SK-N-SH (cell line): ENCODE data around the gene MED14. TPM values are rescaled to one million over a fixed set of nuclear protein-coding genes. Genes with fewer than 3 reads are reported as not detected.

ENCODE experiments used
- CTCF ChIA-PET: fragments of 300-600, 350-600 bp; formaldehyde crosslinking; extraction: SDS; loops from one replicate; lab custom pipeline; 2021; lab: Yijun Ruan, JAX
- POLR2A ChIA-PET: fragments of 350-600 bp; sonication (Branson Sonifier 250); formaldehyde crosslinking; extraction: SDS; loops from one replicate; lab custom pipeline; 2020; ENCODE audit warnings: antibody characterized with exemption, inconsistent platforms; lab: Yijun Ruan, JAX
- DNase-seq: peaks from one replicate; pipeline ENCODE4 v3.0.0; 2012
- H2AFZ ChIP-seq: fragments of 200-600 bp; sonication (generic); 2 replicates; pipeline ENCODE4 v1.8.1; 2016; ENCODE audit warnings: antibody characterized with exemption, mild to moderate bottlenecking, low read depth
- H3F3A ChIP-seq: fragments of 200-600 bp; sonication (generic); replicated peaks from 2 replicates; pipeline ENCODE3; 2016; ENCODE audit warnings: antibody characterized with exemption, mild to moderate bottlenecking; ENCODE audit not compliant: insufficient read depth
- H3K27ac ChIP-seq, 2 experiments: fragments of 200-500 bp in 1 of 2; fragments of 200-600 bp in 1 of 2; sonication (Bioruptor generic) in 1 of 2; sonication (generic), shearing (Covaris generic) in 1 of 2; 2 replicates each; pipeline versions ENCODE4 v1.5.1 to v1.6.1; 2014 to 2016; ENCODE audit warnings: low read depth in 2 of 2, inconsistent platforms in 1 of 2, low read length in 1 of 2, mild to moderate bottlenecking in 1 of 2, mixed read lengths in 1 of 2
- H3K27me3 ChIP-seq: fragments of 200-600 bp; sonication (generic), shearing (Covaris generic); 2 replicates; pipeline ENCODE4 v1.6.1; 2016; ENCODE audit warnings: mixed run types; ENCODE audit not compliant: insufficient read depth
- H3K36me3 ChIP-seq, 2 experiments: fragments of 200-500 bp in 1 of 2; fragments of 200-600 bp in 1 of 2; sonication (Bioruptor generic) in 1 of 2; sonication (generic) in 1 of 2; replicated peaks in 1 of 2; 2 replicates each; pipeline versions ENCODE3 to v1.5.1; 2014 to 2016; ENCODE audit warnings: low read length in 1 of 2, mild to moderate bottlenecking in 1 of 2; ENCODE audit not compliant: insufficient read depth in 2 of 2, control insufficient read depth in 1 of 2
- H3K4me1 ChIP-seq, 2 experiments: fragments of 200-500 bp in 1 of 2; fragments of 200-600 bp in 1 of 2; sonication (Bioruptor generic) in 1 of 2; sonication (generic), shearing (Covaris generic) in 1 of 2; 2 replicates each; pipeline versions ENCODE4 v1.5.1 to v1.6.1; 2014 to 2016; ENCODE audit warnings: low read depth in 1 of 2, low read length in 1 of 2, mixed run types in 1 of 2; ENCODE audit not compliant: insufficient read depth in 2 of 2, control insufficient read depth in 1 of 2
- H3K4me2 ChIP-seq: fragments of 200-600 bp; sonication (generic), shearing (Covaris generic); 2 replicates; pipeline ENCODE4 v1.6.1; 2017; ENCODE audit warnings: mixed run types
- H3K4me3 ChIP-seq, 2 experiments: fragments of 200-500 bp in 1 of 2; fragments of 200-600 bp in 1 of 2; sonication (Bioruptor generic) in 1 of 2; sonication (generic), shearing (Covaris generic) in 1 of 2; 2 replicates each; pipeline versions ENCODE4 v1.5.1 to v1.8.1; 2014 to 2016; ENCODE audit warnings: low read depth in 2 of 2, inconsistent platforms in 1 of 2, low read length in 1 of 2, mild to moderate bottlenecking in 1 of 2, mixed read lengths in 1 of 2, moderate library complexity in 1 of 2
- H3K79me2 ChIP-seq: fragments of 200-600 bp; sonication (generic); 2 replicates; pipeline ENCODE4 v1.8.1; 2017; ENCODE audit warnings: mild to moderate bottlenecking; ENCODE audit not compliant: insufficient read depth
- H3K9ac ChIP-seq: fragments of 200-600 bp; sonication (generic); 2 replicates; pipeline ENCODE4 v1.6.1; 2017; ENCODE audit warnings: mixed run types
- H3K9me2 ChIP-seq: fragments of 200-600 bp; sonication (generic); 2 replicates; pipeline ENCODE4 v1.6.1; 2017; ENCODE audit warnings: mixed run types
- H3K9me3 ChIP-seq: fragments of 200-600 bp; sonication (generic); 2 replicates; pipeline ENCODE4 v1.6.1; 2017; ENCODE audit warnings: mixed run types, mild to moderate bottlenecking, moderate library complexity
- H4K20me1 ChIP-seq: fragments of 200-600 bp; sonication (generic); 2 replicates; pipeline ENCODE4 v1.6.1; 2017; ENCODE audit warnings: mild to moderate bottlenecking, mixed run types; ENCODE audit not compliant: insufficient read depth
- CTCF ChIP-seq: fragments of 200-600 bp; sonication (generic); IDR thresholded peaks from 2 replicates; pipeline ENCODE4 v1.6.1; 2017; ENCODE audit warnings: antibody characterized with exemption, mild to moderate bottlenecking, moderate library complexity
- EP300 ChIP-seq, 2 experiments: IDR thresholded peaks; 2 replicates each; pipeline versions ENCODE4 v1.4.0 to v1.6.1; 2012; ENCODE audit warnings: borderline replicate concordance in 1 of 2, low read depth in 1 of 2, low read length in 1 of 2
- FOSL2 ChIP-seq: IDR thresholded peaks from 2 replicates; pipeline ENCODE4 v1.4.0; 2012; ENCODE audit warnings: low read depth, mild to moderate bottlenecking, moderate library complexity, borderline replicate concordance
- FOXM1 ChIP-seq: IDR thresholded peaks from 2 replicates; pipeline ENCODE4 v1.4.0; 2012; ENCODE audit warnings: low read depth, mild to moderate bottlenecking
- GATA2 ChIP-seq: sonication (generic); formaldehyde crosslinking; IDR thresholded peaks from 2 replicates; pipeline ENCODE4 v1.5.0; 2020; ENCODE audit warnings: mild to moderate bottlenecking, missing genetic modification reagents
- JUND ChIP-seq: IDR thresholded peaks from 2 replicates; pipeline ENCODE4 v1.4.0; 2012
- NFIC ChIP-seq: IDR thresholded peaks from 2 replicates; pipeline ENCODE4 v1.4.0; 2012; ENCODE audit warnings: borderline replicate concordance
- PBX3 ChIP-seq: IDR thresholded peaks from 2 replicates; pipeline ENCODE4; 2012
- REST ChIP-seq: IDR thresholded peaks from 2 replicates; pipeline ENCODE4 v1.6.1; 2012; ENCODE audit warnings: mild to moderate bottlenecking, low read depth, low read length, moderate library complexity
- RFX5 ChIP-seq: IDR thresholded peaks from 2 replicates; pipeline ENCODE4 v1.6.1; 2012; ENCODE audit warnings: mild to moderate bottlenecking, improper control_type of control experiment, low read length
- RXRA ChIP-seq: IDR thresholded peaks from 2 replicates; pipeline ENCODE4 v1.4.0; 2012; ENCODE audit warnings: low read depth, mild to moderate bottlenecking, borderline replicate concordance
- TCF12 ChIP-seq: IDR thresholded peaks from 2 replicates; pipeline ENCODE4 v1.4.0; 2012
- USF1 ChIP-seq: IDR thresholded peaks from 2 replicates; pipeline ENCODE4 v1.4.0; 2012; ENCODE audit warnings: low read depth, borderline replicate concordance
- USF2 ChIP-seq: fragments of 150-350 bp; IDR thresholded peaks from 2 replicates; pipeline ENCODE4 v1.6.1; 2017; ENCODE audit warnings: antibody characterized with exemption, low read length, low read depth, borderline replicate concordance
- polyA plus RNA-seq, 3 experiments: library from polyadenylated mRNA; depleted of rRNA; stranded (reverse); fragments of >200 nt; gene quantifications; 2 replicates each; pipeline ENCODE4 v1.2.3, GENCODE V29; 2012

MED14 gene
- polyA plus RNA-seq, 1 of the 3 experiments (the other 2 are of a cell fraction): 24.5 TPM

GRCh38 chrX:40719731-40720130, 15.6 kb downstream of the MED14 start:
- no peaks in the 10 kb centered on the region for H3K9me3 ChIP-seq
- no peak overlapping the region for H3K9ac ChIP-seq
- peaks cover 6 to 21% of the 10 kb centered on the region in 2 experiments for H3K36me3 ChIP-seq
- POLR2A ChIA-PET: no interaction called here
- peaks cover 11% of the 10 kb centered on the region for H3F3A ChIP-seq
- no peak overlapping the region for H2AFZ ChIP-seq
- H3K79me2 ChIP-seq: peaks cover 74% of the 10 kb centered on the region
- H3K4me2 ChIP-seq: no peak overlapping the region
- H3K9me2 ChIP-seq: no peaks in the 10 kb centered on the region
- no peak overlapping the region for H3K4me3 ChIP-seq
- CTCF ChIA-PET: interaction anchor here (0.8 kb wide), 1 partner anchor 74 kb away, joined by 3 read pairs; no protein-coding TSS in a partner anchor
- no peak for DNase-seq
- peak overlapping the region in 1 of 2 experiments; percentile 56; a peak in 1 of 4 replicates for H3K27ac ChIP-seq
- H3K4me1 ChIP-seq: peaks cover 0 to 5% of the 10 kb centered on the region in 2 experiments; a peak in 1 of 4 replicates
- H4K20me1 ChIP-seq: peaks cover 4% of the 10 kb centered on the region; the same call in 1 of the 2 replicates
- TF ChIP-seq USF2: no peak
- no peak for TF ChIP-seq FOXM1
- TF ChIP-seq EP300 (IDR thresholded peaks at IDR 0.05; ENCODE audit: borderline replicate concordance in 1 of 2, low read depth in 1 of 2, low read length in 1 of 2): no peak
- H3K27me3 ChIP-seq: no peaks in the 10 kb centered on the region

- Histone ChIP-seq H3K9me3 (no peaks in the 10 kb centered on the region), H3K27ac (peak overlapping the region in 1 of 2 experiments; percentile 56; a peak in 1 of 4 replicates), H3K9me2 (no peaks in the 10 kb centered on the region), H4K20me1 (peaks cover 4% of the 10 kb centered on the region; the same call in 1 of the 2 replicates), H3K4me3 (no peak overlapping the region), H3F3A (peaks cover 11% of the 10 kb centered on the region), H3K9ac (no peak overlapping the region), H2AFZ (no peak overlapping the region), H3K27me3 (no peaks in the 10 kb centered on the region), H3K4me1 (peaks cover 0 to 5% of the 10 kb centered on the region in 2 experiments; a peak in 1 of 4 replicates), H3K4me2 (no peak overlapping the region), H3K36me3 (peaks cover 6 to 21% of the 10 kb centered on the region in 2 experiments), H3K79me2 (peaks cover 72% of the 10 kb centered on the region)
- TF ChIP-seq CTCF (no peak), NFIC (peak; percentile 65), EP300 (IDR thresholded peaks at IDR 0.05; ENCODE audit: borderline replicate concordance in 1 of 2, low read depth in 1 of 2, low read length in 1 of 2) (peak in 1 of 2 experiments; percentile 21; a peak in 1 of 4 replicates), REST (no peak), RXRA (0 out of 2 replicates have a peak, but pooled peaks have one; percentile 20), RFX5 (no peak), GATA2 (CRISPR knock-in tag) (no peak), USF1 (no peak), JUND (peak; percentile 62; the same call in 1 of the 2 replicates), FOSL2 (peak; percentile 70), TCF12 (peak; percentile 64), PBX3 (peak; percentile 57)
- ChIA-PET POLR2A (no interaction called here), CTCF (interaction anchor here (0.8 to 1.4 kb wide), 2 partner anchors 68 to 74 kb away, joined by 3 read pairs; no protein-coding TSS in a partner anchor)
- no peak for DNase-seq
Measured at GRCh38 chrX:40719218-40719617, 16.1 kb downstream of the MED14 start.
